ENCODE data around the gene SNCA.

Gene SNCA

GRCh38 chr4:89685690-89686089, 151.3 kb downstream of the SNCA start:
- Histone ChIP-seq H3K4me1 (no peaks in the 10 kb centered on the region), H3K4me3 (ENCODE audit: low read depth, low read length) (no peak overlapping the region), H3K27me3 (no peaks in the 10 kb centered on the region), H3K9me3 (no peaks in the 10 kb centered on the region), H3K36me3 (no peaks in the 10 kb centered on the region)
- no peak for TF ChIP-seq CTCF (IDR thresholded peaks at IDR 0.05; ENCODE audit: low read depth, low read length)
- DNase-seq = no peak

DNA sequence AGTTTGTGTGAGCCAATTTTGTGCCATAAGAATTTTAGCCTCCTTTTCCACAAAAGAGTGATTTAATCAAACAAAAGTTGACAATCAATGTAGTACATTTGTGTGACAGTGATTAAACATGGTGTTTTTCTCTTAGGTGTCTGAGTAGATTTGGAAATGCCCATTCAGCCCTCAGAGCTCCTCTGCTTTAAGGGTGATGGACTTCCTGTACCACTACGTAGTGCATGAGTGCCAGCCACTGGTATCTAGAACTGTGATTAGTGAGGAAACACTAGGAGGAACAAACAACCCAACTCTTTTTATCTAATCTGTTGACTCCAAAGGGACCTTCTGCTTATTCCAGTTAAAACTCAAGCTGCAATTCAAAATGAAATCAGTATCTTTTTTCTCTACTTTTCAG, 151.7 kb downstream of the SNCA start:
- H3K36me3 ChIP-seq = no peaks in the 10 kb centered on the region
- no peak for DNase-seq

DNA sequence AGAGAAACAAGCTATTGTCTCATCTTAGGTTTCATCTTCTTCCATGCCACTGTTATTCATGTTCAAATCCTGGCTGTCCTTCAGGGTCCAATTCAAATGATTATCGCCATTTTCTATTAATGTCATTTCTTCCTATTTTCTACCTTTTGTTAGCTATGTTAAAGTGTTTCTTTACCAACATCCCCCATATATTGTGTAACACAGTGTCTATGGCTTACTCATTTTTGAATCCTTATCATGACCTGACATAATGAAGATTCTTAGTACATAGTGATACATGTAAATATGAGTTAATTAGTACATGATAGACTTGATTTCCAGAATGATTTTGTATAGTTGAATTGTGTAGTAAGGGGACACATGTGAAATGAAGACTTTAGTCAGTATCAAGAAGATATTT, 152.4 kb downstream of the SNCA start:
- Histone ChIP-seq H3K9me3 (no peaks in the 10 kb centered on the region), H3K36me3 (no peaks in the 10 kb centered on the region), H3K4me1 (no peaks in the 10 kb centered on the region), H3K27me3 (no peaks in the 10 kb centered on the region), H3K4me3 (ENCODE audit: low read depth, low read length) (no peak overlapping the region)
- no peak for TF ChIP-seq CTCF (IDR thresholded peaks at IDR 0.05; ENCODE audit: low read depth, low read length)
- DNase-seq = no peak

More for the DNA sequence above, 151.7 kb downstream of the SNCA start:
- Histone ChIP-seq H3K9me3 (no peaks in the 10 kb centered on the region), H3K4me3 (ENCODE audit: low read depth, low read length) (no peak overlapping the region), H3K4me1 (no peaks in the 10 kb centered on the region), H3K27me3 (no peaks in the 10 kb centered on the region)
- TF ChIP-seq CTCF (IDR thresholded peaks at IDR 0.05; ENCODE audit: low read depth, low read length) = no peak

DNA sequence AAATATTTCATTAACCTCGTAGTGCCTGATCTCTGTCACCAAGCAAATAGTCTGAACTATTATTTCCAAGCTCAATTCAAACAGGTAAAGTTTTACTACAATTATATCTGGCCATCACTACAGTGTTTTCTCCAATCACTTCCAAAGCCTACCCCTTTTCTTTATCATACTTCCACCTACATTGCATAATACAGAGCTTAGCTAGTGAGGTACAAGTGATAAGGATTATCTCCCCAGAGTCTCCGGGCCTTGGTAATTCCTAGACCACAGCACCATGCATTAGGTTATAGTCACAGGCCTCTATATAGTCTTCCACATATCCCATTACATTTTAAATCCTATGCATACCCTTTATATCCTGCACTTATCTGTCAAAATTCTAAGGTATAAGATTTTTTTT, 154.2 kb downstream of the SNCA start:
- Histone ChIP-seq H3K4me1 (no peaks in the 10 kb centered on the region), H3K36me3 (no peaks in the 10 kb centered on the region), H3K9me3 (no peaks in the 10 kb centered on the region), H3K27me3 (no peaks in the 10 kb centered on the region), H3K4me3 (ENCODE audit: low read depth, low read length) (no peak overlapping the region)
- no peak for DNase-seq
- no peak for TF ChIP-seq CTCF (IDR thresholded peaks at IDR 0.05; ENCODE audit: low read depth, low read length)

GRCh38 chr4:89681671-89682070, 155.3 kb downstream of the SNCA start:
- no peak for TF ChIP-seq CTCF (IDR thresholded peaks at IDR 0.05; ENCODE audit: low read depth, low read length)
- Histone ChIP-seq H3K36me3 (no peaks in the 10 kb centered on the region), H3K27me3 (no peaks in the 10 kb centered on the region), H3K4me3 (ENCODE audit: low read depth, low read length) (no peak overlapping the region), H3K4me1 (no peaks in the 10 kb centered on the region), H3K9me3 (no peaks in the 10 kb centered on the region)
- DNase-seq = no peak

DNA sequence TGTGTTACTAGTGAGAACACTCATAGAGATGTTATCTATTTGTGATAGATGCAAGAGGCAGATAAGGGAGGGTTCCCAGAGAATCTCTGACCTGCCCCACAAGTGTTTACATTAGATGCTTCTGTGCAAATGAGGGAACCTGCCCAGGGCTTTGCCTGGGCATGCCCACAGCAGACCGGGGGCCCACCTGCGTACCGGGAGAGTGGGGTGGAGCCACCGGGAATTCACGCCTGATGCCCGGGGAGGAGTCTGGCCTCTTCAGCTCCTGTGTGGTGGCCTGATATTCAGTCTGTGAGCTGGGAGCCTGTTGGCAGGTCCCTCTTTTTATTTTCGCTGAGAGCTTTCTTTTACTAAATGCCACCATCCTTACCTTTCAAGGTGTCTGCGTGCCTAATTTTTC, 155.7 kb downstream of the SNCA start:
- H3K9me3 ChIP-seq = no peaks in the 10 kb centered on the region
- no peak for TF ChIP-seq CTCF (IDR thresholded peaks at IDR 0.05; ENCODE audit: low read depth, low read length)
- no peaks in the 10 kb centered on the region for H3K27me3 ChIP-seq
- no peaks in the 10 kb centered on the region for H3K36me3 ChIP-seq
- no peaks in the 10 kb centered on the region for H3K4me1 ChIP-seq
- no peak overlapping the region for H3K4me3 ChIP-seq (ENCODE audit: low read depth, low read length)
- DNase-seq = no peak

Data from BE2C (cell line).